22Rv1 (cell line): ENCODE results near the gene RAD21L1.

Source experiments
- H3K27ac ChIP-seq: fragments of 450-650 bp; 2 replicates; pipeline ENCODE4 v1.5.1; 2017
- CTCF ChIP-seq: fragments of 450-650 bp; IDR thresholded peaks from 2 replicates; pipeline ENCODE4 v1.5.1; 2017; ENCODE audit warnings: mild to moderate bottlenecking
- ZFX ChIP-seq: fragments of 450-650 bp; IDR thresholded peaks from 2 replicates; pipeline ENCODE4 v1.6.1; 2017; ENCODE audit warnings: antibody characterized with exemption, borderline replicate concordance

RAD21L1 gene

GRCh38 chr20:1188347-1188746 lies 37.5 kb upstream of the RAD21L1 start:
- H3K27ac ChIP-seq: no peak overlapping the region

GRCh38 chr20:1189827-1190226 lies 36.0 kb upstream of the RAD21L1 start:
- no peak overlapping the region for H3K27ac ChIP-seq
- TF ChIP-seq ZFX (no peak), CTCF (no peak)

More at GRCh38 chr20:1188347-1188746, 37.5 kb upstream of the RAD21L1 start:
- TF ChIP-seq ZFX: no peak
- no peak for TF ChIP-seq CTCF

GRCh38 chr20:1190847-1191246 lies 35.0 kb upstream of the RAD21L1 start:
- TF ChIP-seq ZFX (no peak), CTCF (no peak)
- no peak overlapping the region for H3K27ac ChIP-seq

GRCh38 chr20:1191299-1191698 lies 34.5 kb upstream of the RAD21L1 start:
- TF ChIP-seq CTCF: no peak
- no peak for TF ChIP-seq ZFX
- H3K27ac ChIP-seq: no peak overlapping the region

- no peak overlapping the region for H3K27ac ChIP-seq
- TF ChIP-seq CTCF: no peak
- no peak for TF ChIP-seq ZFX
Measured at GRCh38 chr20:1195226-1195625, 30.6 kb upstream of the RAD21L1 start.

- TF ChIP-seq ZFX (no peak), CTCF (no peak)
Measured at GRCh38 chr20:1196634-1197033, 29.2 kb upstream of the RAD21L1 start.

GRCh38 chr20:1197801-1198200 lies 28.0 kb upstream of the RAD21L1 start:
- no peak for TF ChIP-seq ZFX
- no peak for TF ChIP-seq CTCF
- H3K27ac ChIP-seq: no peak overlapping the region

More at GRCh38 chr20:1196634-1197033, 29.2 kb upstream of the RAD21L1 start:
- no peak overlapping the region for H3K27ac ChIP-seq
